Measurements from ENCODE around the gene LRRN3. TPM values are rescaled to one million over a fixed set of nuclear protein-coding genes. Genes with fewer than 3 reads are reported as not detected.
"Not testable (repeated sequence)": the region's sequence is repeated elsewhere in the genome, so short reads cannot be mapped to it uniquely, and the experiment has no call there.

The LRRN3 gene
- total and polyA plus RNA-seq, 4 donors, result 0.42 to 13.7 (median 2.9) TPM

- no peak overlapping the region for H3K27ac ChIP-seq (ENCODE audit: low read depth in 1 of 2, low read length in 1 of 2)
- H3K9ac ChIP-seq (ENCODE audit: insufficient read depth in 1 of 2, low read length in 2 of 2), result no peak overlapping the region
- no peaks in the 10 kb centered on the region for H3K27me3 ChIP-seq (ENCODE audit: control insufficient read depth in 3 of 3, insufficient read depth in 3 of 3, low read length in 2 of 3)
- ATAC-seq (ENCODE audit: insufficient read depth, low FRiP score), result no peak
- no peaks in the 10 kb centered on the region for H3K36me3 ChIP-seq (ENCODE audit: control insufficient read depth in 4 of 4, insufficient read depth in 4 of 4, low read length in 4 of 4)
- TF ChIP-seq CTCF (IDR thresholded peaks at IDR 0.05; ENCODE audit: control extremely low read depth, extremely low read depth), result no peak
- no peak for DNase-seq
- no peaks in the 10 kb centered on the region for H3K9me3 ChIP-seq (ENCODE audit: control insufficient read depth in 4 of 4, insufficient read depth in 3 of 4, low read length in 3 of 4)
- peaks cover 0 to 9% (median 0%) of the 10 kb centered on the region in 5 donors for H3K4me1 ChIP-seq (ENCODE audit: control insufficient read depth in 5 of 5, insufficient read depth in 5 of 5, low read length in 5 of 5)
- H3K4me3 ChIP-seq, result no peak overlapping the region
Observed at GRCh38 chr7:111071556-111071955, 19.4 kb upstream of the LRRN3 start.

GRCh38 chr7:111072658-111073057 lies 18.3 kb upstream of the LRRN3 start:
- H3K9ac ChIP-seq (ENCODE audit: insufficient read depth in 1 of 2, low read length in 2 of 2); H3K36me3 ChIP-seq (ENCODE audit: control insufficient read depth in 4 of 4, insufficient read depth in 4 of 4, low read length in 4 of 4); H3K27ac ChIP-seq (ENCODE audit: low read depth in 1 of 2, low read length in 1 of 2); H3K27me3 ChIP-seq (ENCODE audit: control insufficient read depth in 3 of 3, insufficient read depth in 3 of 3, low read length in 2 of 3); DNase-seq; H3K4me3 ChIP-seq; H3K9me3 ChIP-seq (ENCODE audit: control insufficient read depth in 4 of 4, insufficient read depth in 3 of 4, low read length in 3 of 4); ATAC-seq (ENCODE audit: insufficient read depth, low FRiP score); H3K4me1 ChIP-seq (ENCODE audit: control insufficient read depth in 5 of 5, insufficient read depth in 5 of 5, low read length in 5 of 5): not testable (repeated sequence)
- 89 to 92% methylated on average over 9 of the region's 9 CpGs for WGBS, 2 donors

GRCh38 chr7:111074071-111074747 lies 16.7 kb upstream of the LRRN3 start:
- Histone ChIP-seq H3K27me3 (ENCODE audit: control insufficient read depth in 3 of 3, insufficient read depth in 3 of 3, low read length in 2 of 3) (no peaks in the 10 kb centered on the region), H3K9me3 (ENCODE audit: control insufficient read depth in 4 of 4, insufficient read depth in 3 of 4, low read length in 3 of 4) (no peaks in the 10 kb centered on the region), H3K27ac (ENCODE audit: low read depth in 1 of 2, low read length in 1 of 2) (no peak overlapping the region), H3K9ac (ENCODE audit: insufficient read depth in 1 of 2, low read length in 2 of 2) (no peak overlapping the region), H3K4me1 (ENCODE audit: control insufficient read depth in 5 of 5, insufficient read depth in 5 of 5, low read length in 5 of 5) (peaks cover 0 to 9% (median 0%) of the 10 kb centered on the region in 5 donors), H3K36me3 (ENCODE audit: control insufficient read depth in 4 of 4, insufficient read depth in 4 of 4, low read length in 4 of 4) (no peaks in the 10 kb centered on the region), H3K4me3 (no peak overlapping the region)
- no peak for TF ChIP-seq CTCF (IDR thresholded peaks at IDR 0.05; ENCODE audit: control extremely low read depth, extremely low read depth)
- WGBS, 2 donors, result 60 to 65% methylated on average over 3 of the region's 3 CpGs
- DNase-seq (peak in 2 of 3 donors; percentile 68 to 73), ATAC-seq (ENCODE audit: insufficient read depth, low FRiP score) (no peak)

- Histone ChIP-seq H3K27ac (ENCODE audit: low read depth in 1 of 2, low read length in 1 of 2) (no peak overlapping the region), H3K4me1 (ENCODE audit: control insufficient read depth in 5 of 5, insufficient read depth in 5 of 5, low read length in 5 of 5) (peaks cover 0 to 9% (median 0%) of the 10 kb centered on the region in 5 donors), H3K27me3 (ENCODE audit: control insufficient read depth in 3 of 3, insufficient read depth in 3 of 3, low read length in 2 of 3) (no peaks in the 10 kb centered on the region), H3K9ac (ENCODE audit: insufficient read depth in 1 of 2, low read length in 2 of 2) (no peak overlapping the region), H3K9me3 (ENCODE audit: control insufficient read depth in 4 of 4, insufficient read depth in 3 of 4, low read length in 3 of 4) (no peaks in the 10 kb centered on the region), H3K36me3 (ENCODE audit: control insufficient read depth in 4 of 4, insufficient read depth in 4 of 4, low read length in 4 of 4) (no peaks in the 10 kb centered on the region), H3K4me3 (no peak overlapping the region)
- no peak for TF ChIP-seq CTCF (IDR thresholded peaks at IDR 0.05; ENCODE audit: control extremely low read depth, extremely low read depth)
- ATAC-seq (ENCODE audit: insufficient read depth, low FRiP score) (no peak), DNase-seq (peak in 2 of 3 donors; percentile 53)
- 38 to 50% methylated on average over 6 of the region's 6 CpGs for WGBS, 2 donors
Observed at GRCh38 chr7:111074748-111075146, 16.2 kb upstream of the LRRN3 start.
